IMR-90 (cell line): ENCODE measurements around the gene SERPINA6. TPM values are rescaled to one million over a fixed set of nuclear protein-coding genes. Genes with fewer than 3 reads are reported as not detected.
"Not testable (repeated sequence)": the region's sequence is repeated elsewhere in the genome, so short reads cannot be mapped to it uniquely, and the experiment has no call there.

Experiments used
- ATAC-seq: fragments of 200-7000 bp; cut with Tn5 transposase; 2 replicates; pipeline ENCODE4 v1.9.1; 2020; ENCODE audit warnings: low read depth, mild to moderate bottlenecking, moderate library complexity
- BruUV-seq: library from RNA; stranded (reverse); fragments of 400-500 nt; replicated peaks from 2 replicates; lab custom pipeline; 2021; lab: Mats Ljungman, UMichigan
- CTCF ChIA-PET: fragments of 300-600 bp; formaldehyde crosslinking; extraction: SDS; loops from one replicate; lab custom pipeline; 2021; ENCODE audit warnings: antibody characterized with exemption; lab: Yijun Ruan, JAX
- POLR2A ChIA-PET: fragments of 300-600 bp; sonication (Branson Sonifier 250); formaldehyde crosslinking; loops from one replicate; lab custom pipeline; 2022; ENCODE audit warnings: antibody characterized with exemption; ENCODE audit not compliant: unreplicated experiment; lab: Charles Lee
- DNase-seq: peaks from one replicate; pipeline ENCODE4 v3.0.0; 2013
- H2AFZ ChIP-seq: replicated peaks from 2 replicates; pipeline ENCODE3; 2013; ENCODE audit warnings: low read length, mild to moderate bottlenecking; ENCODE audit not compliant: poor library complexity
- H2AK5ac ChIP-seq: 2 replicates; pipeline ENCODE4 v1.6.1; 2013; ENCODE audit warnings: low read depth, low read length, inconsistent platforms
- H2AK9ac ChIP-seq: replicated peaks from 2 replicates; pipeline ENCODE3; 2013; ENCODE audit warnings: mild to moderate bottlenecking, low read depth, low read length, moderate library complexity; ENCODE audit not compliant: poor library complexity
- H2BK120ac ChIP-seq: 2 replicates; pipeline ENCODE4 v1.6.1; 2013; ENCODE audit warnings: low read depth, low read length, inconsistent platforms
- H2BK15ac ChIP-seq: 3 replicates; pipeline ENCODE4 v1.6.1; 2013; ENCODE audit warnings: low read depth, low read length, inconsistent platforms
- H2BK20ac ChIP-seq: 2 replicates; pipeline ENCODE4 v1.6.1; 2013; ENCODE audit warnings: low read depth, mild to moderate bottlenecking, inconsistent platforms, low read length, moderate library complexity
- H2BK5ac ChIP-seq: 2 replicates; pipeline ENCODE4 v1.6.1; 2013; ENCODE audit warnings: mild to moderate bottlenecking, low read depth, low read length, inconsistent platforms; ENCODE audit not compliant: poor library complexity, severe bottlenecking
- H3K14ac ChIP-seq: replicated peaks from 2 replicates; pipeline ENCODE4 v1.6.1; 2013; ENCODE audit warnings: low read depth, low read length, inconsistent platforms
- H3K18ac ChIP-seq: 2 replicates; pipeline ENCODE4 v1.6.1; 2013; ENCODE audit warnings: low read depth, low read length, control low read depth
- H3K23ac ChIP-seq: 2 replicates; pipeline ENCODE4 v1.6.1; 2013; ENCODE audit warnings: low read depth, low read length, inconsistent platforms
- H3K27ac ChIP-seq: 2 replicates; pipeline ENCODE4 v1.5.1; 2013; ENCODE audit warnings: mild to moderate bottlenecking, control low read depth, low read length; ENCODE audit not compliant: insufficient read depth
- H3K27me3 ChIP-seq: 2 replicates; pipeline ENCODE4 v1.6.1; 2013; ENCODE audit warnings: low read length; ENCODE audit not compliant: control insufficient read depth, insufficient read depth
- H3K36me3 ChIP-seq: 2 replicates; pipeline ENCODE4 v1.6.1; 2013; ENCODE audit warnings: low read length, mixed read lengths; ENCODE audit not compliant: control insufficient read depth, insufficient read depth
- H3K4ac ChIP-seq: 2 replicates; pipeline ENCODE4 v1.6.1; 2013; ENCODE audit warnings: low read depth, low read length, inconsistent platforms
- H3K4me1 ChIP-seq: 2 replicates; pipeline ENCODE4 v1.6.1; 2013; ENCODE audit warnings: low read length, mixed read lengths; ENCODE audit not compliant: control insufficient read depth, insufficient read depth
- H3K4me2 ChIP-seq: 2 replicates; pipeline ENCODE4 v1.6.1; 2013; ENCODE audit warnings: low read depth, mild to moderate bottlenecking, control low read depth, low read length, moderate library complexity
- H3K4me3 ChIP-seq: 2 replicates; pipeline ENCODE4 v1.5.1; 2013; ENCODE audit warnings: low read depth, mild to moderate bottlenecking, control low read depth, low read length, moderate library complexity; ENCODE audit not compliant: insufficient read depth
- H3K56ac ChIP-seq: 2 replicates; pipeline ENCODE4 v1.6.1; 2013; ENCODE audit warnings: low read length, inconsistent platforms; ENCODE audit not compliant: insufficient read depth; ENCODE audit errors: extremely low read depth
- H3K79me1 ChIP-seq, 2 experiments: 2 replicates each; pipeline ENCODE4 v1.6.1; 2013; ENCODE audit warnings: low read length in 2 of 2, inconsistent platforms in 1 of 2, low read depth in 1 of 2
- H3K9ac ChIP-seq: 2 replicates; pipeline ENCODE4 v1.6.1; 2013; ENCODE audit warnings: low read depth, low read length, control low read depth
- H3K9me1 ChIP-seq: 2 replicates; pipeline ENCODE4 v1.6.1; 2013; ENCODE audit warnings: low read length, inconsistent platforms; ENCODE audit not compliant: insufficient read depth
- H3K9me3 ChIP-seq: 2 replicates; pipeline ENCODE4 v1.6.1; 2013; ENCODE audit warnings: low read length; ENCODE audit not compliant: control insufficient read depth, insufficient read depth
- H4K20me1 ChIP-seq: 2 replicates; pipeline ENCODE4 v1.6.1; 2013; ENCODE audit warnings: low read length, inconsistent platforms; ENCODE audit not compliant: insufficient read depth
- H4K5ac ChIP-seq: 2 replicates; pipeline ENCODE4 v1.6.1; 2013; ENCODE audit warnings: mild to moderate bottlenecking, low read depth, low read length, control low read depth
- H4K8ac ChIP-seq, 2 experiments: 2 replicates each; pipeline ENCODE4 v1.6.1; 2013; ENCODE audit warnings: low read depth in 2 of 2, low read length in 2 of 2, control low read depth in 1 of 2, inconsistent platforms in 1 of 2
- H4K91ac ChIP-seq: 2 replicates; pipeline ENCODE4 v1.6.1; 2013; ENCODE audit warnings: low read depth, low read length, inconsistent platforms; ENCODE audit not compliant: insufficient read depth
- CEBPB ChIP-seq: IDR thresholded peaks from 2 replicates; pipeline ENCODE4 v1.6.1; 2012; ENCODE audit warnings: low read depth, low read length, improper control_type of control experiment
- RAD21 ChIP-seq: IDR thresholded peaks from 2 replicates; pipeline ENCODE4 v1.6.1; 2012; ENCODE audit warnings: low read length, improper control_type of control experiment
- WGBS, 2 experiments: methylation state at CpG; one replicate each; pipeline versions ENCODE4 v1.1.5 to v1.1.7; 2013; ENCODE audit warnings: missing lambda C conversion rate in 2 of 2; ENCODE audit not compliant: insufficient read length in 1 of 2; ENCODE audit errors: extremely low coverage in 2 of 2; 5-methylcytosine and 5-hydroxymethylcytosine counted together
- dilution Hi-C: fragments of 300-500 bp; cut with HindIII; formaldehyde crosslinking; loops from one replicate; pipeline ENCODE4 v1.14.3; 2018; ENCODE audit warnings: low sequenced_read_pairs; ENCODE audit not compliant: unreplicated experiment
- in situ Hi-C: fragments of 300-500 bp; cut with MboI; formaldehyde crosslinking; loops from 3 replicates; pipeline ENCODE4 v1.14.3; 2019; ENCODE audit warnings: low sequenced_read_pairs, inconsistent platforms, mixed read lengths
- intact Hi-C: fragments of 100-400 bp; cut with micrococcal nuclease; formaldehyde crosslinking; loops from 2 replicates; pipeline ENCODE4 v1.10.0; 2022
- polyA plus RNA-seq, 3 experiments: library from polyadenylated mRNA; depleted of rRNA; stranded (reverse); fragments of >200 nt; gene quantifications; 2 replicates each; pipeline ENCODE4 v1.2.3, GENCODE V29; 2012; ENCODE audit warnings: low replicate concordance in 1 of 3
- total RNA-seq: library from RNA; depleted of rRNA; stranded (reverse); fragments of >200 nt; gene quantifications from 2 replicates; pipeline ENCODE4 v1.2.3, GENCODE V29; 2012

SERPINA6 gene
- total and polyA plus RNA-seq, 2 of the 4 experiments (the other 2 are of a cell fraction): not detected

GRCh38 chr14:94298130-94298529 is 25.0 kb downstream of the SERPINA6 start:
- Histone ChIP-seq H3K14ac (no peak overlapping the region), H4K91ac (no peak overlapping the region), H3K9me3 (no peaks in the 10 kb centered on the region), H3K9ac (no peak overlapping the region), H2BK5ac (no peak overlapping the region), H3K56ac (no peak overlapping the region), H3K36me3 (no peaks in the 10 kb centered on the region), H4K20me1 (no peaks in the 10 kb centered on the region), H3K18ac (no peak overlapping the region), H3K79me1 (no peaks in the 10 kb centered on the region), H2AK9ac (no peak overlapping the region), H4K5ac (no peak overlapping the region), H2AFZ (no peak overlapping the region), H3K23ac (no peak overlapping the region), H3K27ac (no peak overlapping the region), H3K4me3 (no peak overlapping the region), H2BK120ac (no peak overlapping the region), H2BK15ac (no peak overlapping the region), H3K4ac (no peak overlapping the region), H2AK5ac (no peak overlapping the region), H3K9me1 (no peaks in the 10 kb centered on the region), H3K4me1 (no peaks in the 10 kb centered on the region), H3K4me2 (no peak overlapping the region), H4K8ac (no peak overlapping the region), H3K27me3 (no peaks in the 10 kb centered on the region), H2BK20ac (no peak overlapping the region)
- in situ Hi-C loops (no loop called here), intact Hi-C loops (no loop called here), dilution Hi-C loops (no loop called here)
- BruUV-seq: no TSS peak
- ChIA-PET POLR2A (no interaction called here), CTCF (no interaction called here)
- TF ChIP-seq RAD21: no peak
- TF ChIP-seq CEBPB: no peak
- 83% methylated on average over 2 of the region's 15 CpGs; no CpG with 5 or more reads in 1 of the 2 experiments for WGBS, 2 experiments
- no peak for DNase-seq
- no peak for ATAC-seq

GRCh38 chr14:94296181-94296545 is 27.0 kb downstream of the SERPINA6 start:
- dilution Hi-C loops, H3K27ac ChIP-seq, H3K18ac ChIP-seq, H4K20me1 ChIP-seq, intact Hi-C loops, CTCF ChIA-PET, H3K14ac ChIP-seq, H3K27me3 ChIP-seq, H3K36me3 ChIP-seq, BruUV-seq, H4K5ac ChIP-seq, H3K56ac ChIP-seq, H2AFZ ChIP-seq, H3K23ac ChIP-seq, H3K9ac ChIP-seq, H2AK9ac ChIP-seq, POLR2A ChIA-PET, H3K4ac ChIP-seq, ATAC-seq, H3K4me1 ChIP-seq, H4K8ac ChIP-seq, in situ Hi-C loops, H2BK5ac ChIP-seq, DNase-seq, H2BK15ac ChIP-seq, H3K79me1 ChIP-seq, H3K9me1 ChIP-seq, H2AK5ac ChIP-seq, H2BK20ac ChIP-seq, H3K9me3 ChIP-seq, H3K4me3 ChIP-seq, H3K4me2 ChIP-seq, H2BK120ac ChIP-seq, H4K91ac ChIP-seq: not testable (repeated sequence)
- no CpG with 5 or more reads among the region's 4 CpGs for WGBS, 2 experiments
